ENCODE measurements around the gene STX10.

The STX10 gene

GRCh38 chr19:13100031-13100588 lies 50.1 kb downstream of the STX10 start:
- DNase-seq (ENCODE audit: low read depth in 2 of 2), result no peak

GRCh38 chr19:13099073-13099999 lies 50.8 kb downstream of the STX10 start:
- peak in 1 of 2 donors; percentile 52 for DNase-seq (ENCODE audit: low read depth in 2 of 2)

GRCh38 chr19:13098277-13099072 lies 51.7 kb downstream of the STX10 start:
- DNase-seq (ENCODE audit: low read depth in 2 of 2), result no peak

- DNase-seq (ENCODE audit: low read depth in 2 of 2), result no peak
Observed at GRCh38 chr19:13097463-13098258, 52.5 kb downstream of the STX10 start.

- no peak for DNase-seq (ENCODE audit: low read depth in 2 of 2)
Observed at GRCh38 chr19:13097033-13097462, 53.1 kb downstream of the STX10 start.

GRCh38 chr19:13095934-13096927 lies 53.9 kb downstream of the STX10 start:
- no peak for DNase-seq (ENCODE audit: low read depth in 2 of 2)

GRCh38 chr19:13095393-13095784 lies 54.8 kb downstream of the STX10 start:
- DNase-seq (ENCODE audit: low read depth in 2 of 2), result no peak

GRCh38 chr19:13094771-13095392 lies 55.3 kb downstream of the STX10 start:
- DNase-seq (ENCODE audit: low read depth in 2 of 2), result no peak

GRCh38 chr19:13094106-13094504 lies 56.1 kb downstream of the STX10 start:
- no peak for DNase-seq (ENCODE audit: low read depth in 2 of 2)
